GM06990 (cell line): ENCODE results near the gene MAGI1.

ENCODE experiments used
- DNase-seq: peaks from one replicate; pipeline ENCODE4 v3.0.0-alpha.2; 2011; ENCODE audit not compliant: insufficient read length; ENCODE audit errors: extremely low read depth
- H3K27me3 ChIP-seq: replicated peaks from 2 replicates; pipeline ENCODE4 v1.6.0; 2011; ENCODE audit warnings: low read length; ENCODE audit not compliant: control insufficient read depth, insufficient read depth
- H3K36me3 ChIP-seq: 2 replicates; pipeline ENCODE4 v1.5.1; 2011; ENCODE audit warnings: low read length; ENCODE audit not compliant: control insufficient read depth, insufficient read depth
- H3K4me3 ChIP-seq: replicated peaks from 2 replicates; pipeline ENCODE4 v1.5.1; 2011; ENCODE audit warnings: low read depth, mild to moderate bottlenecking, control low read depth, low read length
- TF ChIP-seq, protein P1 (sequence below): IDR thresholded peaks from 2 replicates; pipeline ENCODE4 v1.5.1; 2011; ENCODE audit warnings: low read length, control low read depth, mild to moderate bottlenecking, inconsistent platforms; ENCODE audit not compliant: insufficient read depth, poor library complexity, severe bottlenecking

The MAGI1 gene

GRCh38 chr3:65412588-65412987, 626.1 kb downstream of the MAGI1 start:
- peak; percentile 15 for DNase-seq
- Histone ChIP-seq H3K4me3 (no peak overlapping the region), H3K36me3 (no peaks in the 10 kb centered on the region), H3K27me3 (no peaks in the 10 kb centered on the region)
- TF ChIP-seq, protein P1, sequence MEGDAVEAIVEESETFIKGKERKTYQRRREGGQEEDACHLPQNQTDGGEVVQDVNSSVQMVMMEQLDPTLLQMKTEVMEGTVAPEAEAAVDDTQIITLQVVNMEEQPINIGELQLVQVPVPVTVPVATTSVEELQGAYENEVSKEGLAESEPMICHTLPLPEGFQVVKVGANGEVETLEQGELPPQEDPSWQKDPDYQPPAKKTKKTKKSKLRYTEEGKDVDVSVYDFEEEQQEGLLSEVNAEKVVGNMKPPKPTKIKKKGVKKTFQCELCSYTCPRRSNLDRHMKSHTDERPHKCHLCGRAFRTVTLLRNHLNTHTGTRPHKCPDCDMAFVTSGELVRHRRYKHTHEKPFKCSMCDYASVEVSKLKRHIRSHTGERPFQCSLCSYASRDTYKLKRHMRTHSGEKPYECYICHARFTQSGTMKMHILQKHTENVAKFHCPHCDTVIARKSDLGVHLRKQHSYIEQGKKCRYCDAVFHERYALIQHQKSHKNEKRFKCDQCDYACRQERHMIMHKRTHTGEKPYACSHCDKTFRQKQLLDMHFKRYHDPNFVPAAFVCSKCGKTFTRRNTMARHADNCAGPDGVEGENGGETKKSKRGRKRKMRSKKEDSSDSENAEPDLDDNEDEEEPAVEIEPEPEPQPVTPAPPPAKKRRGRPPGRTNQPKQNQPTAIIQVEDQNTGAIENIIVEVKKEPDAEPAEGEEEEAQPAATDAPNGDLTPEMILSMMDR: no peak

- Histone ChIP-seq H3K4me3 (no peak overlapping the region), H3K36me3 (no peaks in the 10 kb centered on the region), H3K27me3 (no peaks in the 10 kb centered on the region)
- TF ChIP-seq, protein P1: no peak
- no peak for DNase-seq
Observed at GRCh38 chr3:65411367-65411766, 627.4 kb downstream of the MAGI1 start.

GRCh38 chr3:65409176-65409569, 629.5 kb downstream of the MAGI1 start:
- H3K27me3 ChIP-seq: no peaks in the 10 kb centered on the region
- TF ChIP-seq, protein P1: no peak
- DNase-seq: no peak
- H3K4me3 ChIP-seq: no peak overlapping the region
- H3K36me3 ChIP-seq: no peaks in the 10 kb centered on the region

GRCh38 chr3:65408531-65409175, 630.1 kb downstream of the MAGI1 start:
- no peaks in the 10 kb centered on the region for H3K27me3 ChIP-seq
- no peaks in the 10 kb centered on the region for H3K36me3 ChIP-seq
- DNase-seq: no peak
- TF ChIP-seq, protein P1: no peak
- no peak overlapping the region for H3K4me3 ChIP-seq

DNA sequence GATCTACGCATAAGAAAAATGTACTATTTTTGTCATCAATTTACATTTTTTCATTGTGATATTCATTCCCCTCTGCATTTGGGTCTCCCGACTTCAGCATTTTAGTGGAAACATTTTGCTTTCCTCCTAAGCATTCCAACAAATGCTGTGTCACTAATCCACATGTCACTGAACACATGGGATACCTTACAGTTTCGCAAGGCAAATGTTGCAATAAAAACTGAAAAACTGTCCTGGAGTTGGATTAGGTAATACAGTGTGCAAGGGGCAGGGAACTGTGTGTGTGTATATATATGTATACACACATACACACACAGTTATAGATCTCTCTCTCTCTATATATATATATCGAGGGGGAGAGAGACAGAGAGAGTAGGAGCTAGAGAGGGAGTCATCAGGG, 632.2 kb downstream of the MAGI1 start:
- no peaks in the 10 kb centered on the region for H3K36me3 ChIP-seq
- TF ChIP-seq, protein P1: no peak
- H3K4me3 ChIP-seq: no peak overlapping the region
- no peaks in the 10 kb centered on the region for H3K27me3 ChIP-seq
- DNase-seq: no peak

DNA sequence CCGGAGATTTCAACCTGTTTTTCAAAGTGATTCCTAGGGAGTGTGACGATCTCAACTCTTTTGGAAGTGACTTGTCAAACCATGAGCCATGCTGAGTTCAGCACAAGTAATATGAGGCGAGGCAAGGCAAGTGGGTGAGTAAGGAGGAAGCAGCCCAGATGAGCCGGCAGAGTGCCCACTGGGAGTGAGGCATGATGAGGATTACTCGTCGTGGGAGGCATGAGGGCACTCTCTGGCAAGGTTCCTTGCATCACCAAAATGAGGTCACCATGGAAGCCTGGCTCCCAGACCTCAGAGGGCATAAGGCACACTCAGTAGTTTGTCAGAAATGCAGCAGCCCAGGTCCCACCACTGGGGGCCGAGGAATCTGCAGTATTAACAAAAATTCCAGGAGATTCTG, 636.1 kb downstream of the MAGI1 start:
- Histone ChIP-seq H3K4me3 (no peak overlapping the region), H3K36me3 (no peaks in the 10 kb centered on the region), H3K27me3 (no peaks in the 10 kb centered on the region)
- DNase-seq: no peak
- TF ChIP-seq, protein P1: no peak
